Measurements from ENCODE around the gene SYP. TPM values are rescaled to one million over a fixed set of nuclear protein-coding genes. Genes with fewer than 3 reads are reported as not detected.

SYP gene
- 0.10 and 0.52 TPM in 2 replicates for total RNA-seq

- peak; percentile 54 for DNase-seq (ENCODE audit: low read depth)
Observed at GRCh38 chrX:49199906-49200771, at the start of gene SYP. TSS of gene SYP (minus strand) at chrX:49200193. CDS start at chrX:49200186, 7 bp downstream.

DNA sequence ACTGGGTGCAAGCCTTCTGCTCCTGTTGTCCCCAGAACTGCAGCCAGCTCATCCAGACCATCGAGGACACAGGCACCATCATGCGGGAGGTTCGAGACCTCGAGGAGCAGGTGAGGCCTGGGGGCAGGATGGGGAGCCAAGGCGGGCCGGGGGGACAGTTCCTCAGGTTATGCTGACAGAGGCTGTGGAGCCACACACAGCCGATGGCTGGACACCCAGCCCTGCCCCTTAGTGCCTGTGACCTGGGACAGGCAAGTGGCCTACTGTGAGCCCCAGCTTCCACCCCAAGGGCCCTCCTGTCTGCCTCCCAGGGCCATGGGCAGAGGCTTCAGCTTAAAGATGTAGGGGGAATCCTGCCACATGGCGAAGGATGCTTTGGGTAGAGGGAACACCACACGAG, 49.6 kb upstream of the SYP start:
- DNase-seq (ENCODE audit: low read depth), result no peak

GRCh38 chrX:49249071-49249470, 49.1 kb upstream of the SYP start:
- no peak for DNase-seq (ENCODE audit: low read depth)

- no peak for DNase-seq (ENCODE audit: low read depth)
Observed at GRCh38 chrX:49247916-49248811, 48.2 kb upstream of the SYP start.

GRCh38 chrX:49247346-49247745, 47.4 kb upstream of the SYP start:
- no peak for DNase-seq (ENCODE audit: low read depth)

- DNase-seq (ENCODE audit: low read depth), result no peak
Observed at GRCh38 chrX:49246541-49246940, 46.5 kb upstream of the SYP start.

DNA sequence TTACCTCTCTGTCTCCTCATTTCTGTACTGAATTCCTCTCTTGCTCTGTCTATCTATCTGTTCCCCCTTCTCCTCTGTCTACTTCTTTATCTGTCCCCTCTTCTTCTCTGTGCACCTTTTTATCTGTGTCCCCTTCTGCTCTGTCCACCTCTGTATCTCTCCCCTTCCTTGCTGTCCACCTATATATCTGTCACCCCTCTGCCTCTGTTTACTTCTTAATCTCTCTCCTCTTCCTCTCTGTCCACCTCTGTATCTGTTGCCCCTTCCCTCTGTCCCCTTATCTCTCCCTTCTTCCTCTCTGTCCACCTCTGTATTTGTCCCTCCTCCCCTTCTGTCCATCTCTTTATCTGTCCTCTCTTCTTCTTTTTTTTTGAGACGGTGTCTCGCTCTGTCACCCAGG, 44.2 kb upstream of the SYP start:
- no peak for DNase-seq (ENCODE audit: low read depth)

GRCh38 chrX:49243166-49243565, 43.2 kb upstream of the SYP start:
- no peak for DNase-seq (ENCODE audit: low read depth)

GRCh38 chrX:49242545-49243066, 42.6 kb upstream of the SYP start:
- no peak for DNase-seq (ENCODE audit: low read depth)

- no peak for DNase-seq (ENCODE audit: low read depth)
Observed at GRCh38 chrX:49238735-49239134, 38.7 kb upstream of the SYP start.

GRCh38 chrX:49237060-49237459, 37.1 kb upstream of the SYP start:
- no peak for DNase-seq (ENCODE audit: low read depth)

DNA sequence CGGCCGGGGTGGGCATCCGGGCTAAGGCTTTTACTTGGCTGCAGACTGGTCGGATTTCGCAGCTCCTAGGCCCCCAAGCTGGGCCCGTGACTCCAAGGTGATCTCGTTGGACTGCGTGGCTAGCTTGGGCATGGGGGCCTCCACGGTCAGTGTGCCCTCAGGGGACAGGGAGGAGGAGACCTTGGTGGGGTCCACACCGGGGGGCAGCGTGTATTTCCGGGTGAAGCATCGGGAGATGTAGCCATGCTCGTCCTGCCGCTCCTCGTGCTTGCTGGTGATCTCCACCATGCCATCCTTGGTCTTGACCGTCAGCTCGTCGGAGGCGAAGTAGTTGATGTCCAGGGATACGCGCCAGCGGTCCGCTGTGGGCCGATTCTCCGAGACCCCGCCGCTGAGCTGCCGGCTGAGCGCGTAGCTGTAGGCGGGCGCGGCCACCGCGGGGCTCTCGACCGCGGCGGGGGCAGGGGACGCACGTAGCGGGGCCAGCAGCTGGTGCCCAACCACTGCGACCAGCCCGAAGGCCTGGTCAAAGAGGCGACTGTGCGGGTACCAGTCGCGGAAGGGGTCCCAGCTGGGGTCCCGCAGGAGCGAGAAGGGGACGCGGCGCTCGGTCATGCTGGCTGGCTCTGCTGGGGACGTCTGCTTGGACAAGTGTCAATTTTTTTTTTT, 34.0 kb upstream of the SYP start:
- no peak for DNase-seq (ENCODE audit: low read depth)

DNA sequence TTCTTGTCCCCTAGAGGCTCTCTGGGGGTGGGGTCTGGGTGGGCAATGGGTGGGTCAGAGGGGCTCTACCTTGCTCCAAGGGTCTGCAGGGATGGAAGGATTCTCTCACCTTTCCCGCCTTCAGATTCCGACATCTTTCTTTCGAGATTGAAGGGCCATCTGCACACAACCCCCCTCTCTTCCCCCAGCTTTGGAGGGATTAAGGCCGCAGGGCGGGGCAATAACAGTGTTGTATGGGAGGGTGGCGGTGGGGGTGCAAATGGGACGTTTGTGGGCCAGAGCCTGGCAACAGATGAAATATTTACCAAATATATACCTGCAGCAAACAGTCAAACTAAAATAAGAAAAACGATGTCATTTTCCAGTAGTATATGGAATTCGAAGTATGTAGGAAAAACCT, 33.2 kb upstream of the SYP start, which contains the start of gene CACNA1F:
TSS of gene CACNA1F (minus strand) at position 165 of the 400 bp plus-strand sequence. CDS start at position 134, 31 bp downstream.
- DNase-seq (ENCODE audit: low read depth), result no peak

DNA sequence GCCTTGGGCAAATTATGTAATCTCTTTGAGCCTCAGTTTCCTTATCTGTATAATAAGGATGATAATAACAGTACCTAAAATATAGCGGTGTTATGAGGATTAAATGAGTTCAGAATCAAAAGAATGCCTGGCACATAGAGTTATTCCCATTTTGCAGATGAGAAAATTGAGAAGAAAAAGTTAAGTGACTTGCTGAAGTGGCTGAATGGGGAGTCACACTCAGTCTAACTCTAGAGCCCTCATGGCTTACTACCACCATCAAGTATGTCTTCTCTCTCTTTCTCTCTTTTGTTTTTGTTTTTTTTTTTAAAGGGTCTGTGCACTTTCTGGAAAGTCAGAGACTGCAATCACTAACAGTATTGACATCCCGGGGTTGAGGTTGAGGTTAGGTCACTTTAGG, 32.5 kb upstream of the SYP start:
- no peak for DNase-seq (ENCODE audit: low read depth)

GRCh38 chrX:49231333-49232000, 31.5 kb upstream of the SYP start:
- DNase-seq (ENCODE audit: low read depth), result no peak

DNA sequence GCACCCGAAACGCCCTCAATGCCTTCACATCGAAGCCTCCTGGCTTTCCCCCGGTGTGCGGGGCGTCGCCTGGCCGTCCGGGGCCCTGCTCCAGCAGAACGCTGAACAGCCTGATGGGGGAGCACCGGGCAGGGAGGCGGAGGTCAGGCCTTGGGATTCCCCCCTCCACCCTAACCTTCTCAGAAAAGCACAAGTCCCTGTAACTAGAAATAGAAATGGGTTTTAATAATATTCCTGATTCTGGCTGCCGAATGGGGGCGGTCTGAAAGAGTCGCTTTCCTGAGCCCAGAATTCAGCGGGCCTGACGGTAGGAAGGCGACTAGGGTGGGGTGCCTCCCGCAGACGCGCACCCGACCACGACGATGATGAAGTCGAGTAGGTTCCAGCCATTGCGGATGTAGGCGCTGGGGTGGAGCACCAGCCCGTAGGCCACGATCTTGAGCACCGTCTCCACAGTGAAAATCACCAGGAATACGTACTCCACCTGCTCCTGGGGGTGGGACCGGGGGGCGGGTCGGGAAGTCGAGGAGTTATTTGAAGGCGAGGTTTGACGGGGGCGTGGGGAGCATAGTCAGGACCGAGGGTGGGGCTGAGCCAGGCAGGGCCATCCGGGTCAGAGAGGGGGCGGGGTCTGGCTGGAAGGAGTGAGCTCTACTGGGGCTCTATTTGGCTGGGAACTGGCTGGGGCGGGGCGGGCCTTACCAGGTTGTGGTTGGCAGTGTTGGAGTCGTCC, 30.7 kb upstream of the SYP start:
- DNase-seq (ENCODE audit: low read depth), result peak; percentile 3

- no peak for DNase-seq (ENCODE audit: low read depth)
Observed at GRCh38 chrX:49228185-49228584, 28.2 kb upstream of the SYP start.

DNA sequence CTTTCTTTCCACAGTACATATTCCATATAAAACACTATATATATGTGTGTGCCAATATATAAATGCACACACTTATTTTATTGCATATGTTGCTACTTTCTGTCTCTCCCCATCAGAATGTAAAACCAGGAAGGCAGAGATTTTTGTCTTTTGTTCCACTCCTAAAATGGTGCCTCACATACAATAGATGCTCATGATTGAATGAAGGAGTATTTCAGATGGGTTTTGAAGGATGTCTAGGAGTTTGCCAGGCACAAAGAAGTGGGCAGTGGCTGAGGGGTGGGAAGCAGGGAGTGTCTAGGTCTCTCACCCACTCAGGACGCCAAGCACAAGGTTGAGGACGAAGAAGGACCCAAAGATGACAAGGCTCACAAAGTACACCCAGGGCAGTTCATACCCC, 27.7 kb upstream of the SYP start:
- DNase-seq (ENCODE audit: low read depth), result no peak

DNA sequence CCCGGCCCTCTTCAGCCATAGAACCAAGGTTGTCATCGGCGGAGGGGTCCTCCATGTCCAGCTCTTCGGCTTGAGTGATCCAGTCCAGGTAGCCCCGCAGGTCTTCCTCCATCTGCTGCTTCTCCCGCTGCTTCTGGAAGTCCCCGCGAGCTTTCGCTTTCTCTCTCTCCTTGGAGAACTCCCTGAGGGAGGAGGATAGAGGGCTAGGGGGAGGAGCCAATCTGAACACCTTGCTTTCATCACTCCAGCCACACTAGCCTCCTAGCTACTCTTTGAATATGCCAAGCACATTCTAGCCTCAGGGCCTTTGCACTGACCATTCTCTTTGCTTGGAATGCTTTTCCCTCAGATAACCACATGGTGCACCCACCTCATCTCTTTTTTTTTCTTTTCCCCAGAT, 27.0 kb upstream of the SYP start:
- DNase-seq (ENCODE audit: low read depth), result no peak

GRCh38 chrX:49225858-49226257, 25.9 kb upstream of the SYP start:
- DNase-seq (ENCODE audit: low read depth), result no peak

- DNase-seq (ENCODE audit: low read depth), result no peak
Observed at GRCh38 chrX:49221868-49222267, 21.9 kb upstream of the SYP start.

Measured in renal cortical epithelial cell (primary cell).